Type B pancreatic cell (in vitro differentiated cells): ENCODE data around the gene PEAK1. TPM values are rescaled to one million over a fixed set of nuclear protein-coding genes. Genes with fewer than 3 reads are reported as not detected.
"Not testable (repeated sequence)": the region's sequence is repeated elsewhere in the genome, so short reads cannot be mapped to it uniquely, and the experiment has no call there.

ENCODE experiments used
- DNase-seq: peaks from one replicate; pipeline ENCODE4 v3.0.0; 2021; ENCODE audit warnings: mixed read lengths; ENCODE audit not compliant: unreplicated experiment; ENCODE audit errors: extremely low spot score
- H3K27ac Mint-ChIP-seq: 2 replicates; pipeline ENCODE4 v1.8.0; 2021; ENCODE audit warnings: mild to moderate bottlenecking, mixed read lengths
- H3K27me3 Mint-ChIP-seq: 2 replicates; pipeline ENCODE4 v1.8.0; 2021; ENCODE audit warnings: mixed read lengths
- H3K36me3 Mint-ChIP-seq: 2 replicates; pipeline ENCODE4 v1.8.0; 2021; ENCODE audit warnings: mixed read lengths
- H3K4me1 Mint-ChIP-seq: one replicate; pipeline ENCODE4 v1.8.0; 2021; ENCODE audit warnings: mixed read lengths; ENCODE audit not compliant: unreplicated experiment
- H3K4me3 Mint-ChIP-seq: 2 replicates; pipeline ENCODE4 v1.8.0; 2021; ENCODE audit warnings: mild to moderate bottlenecking, mixed read lengths
- H3K9me3 Mint-ChIP-seq: 2 replicates; pipeline ENCODE4 v1.8.0; 2021; ENCODE audit warnings: mixed read lengths
- CTCF ChIP-seq: fragments of 200-600 bp; sonication (generic); conservative IDR thresholded peaks from 2 replicates; pipeline ENCODE4 v1.5.0; 2021; ENCODE audit warnings: antibody characterized with exemption, mild to moderate bottlenecking
- total RNA-seq: library from RNA; stranded (reverse); gene quantifications from 2 replicates; pipeline ENCODE4 v1.2.1, GENCODE V29; 2021; ENCODE audit warnings: low replicate concordance

Gene PEAK1
- total RNA-seq, 1 donor from 2014 or later = 35.0 TPM

GRCh38 chr15:77406846-77407245 is 13.1 kb downstream of the PEAK1 start:
- H3K36me3 Mint-ChIP-seq = peaks cover 5% of the 10 kb centered on the region

GRCh38 chr15:77406173-77406759 is 13.6 kb downstream of the PEAK1 start:
- H3K36me3 Mint-ChIP-seq, H3K27me3 Mint-ChIP-seq, H3K27ac Mint-ChIP-seq, H3K4me3 Mint-ChIP-seq, H3K4me1 Mint-ChIP-seq, DNase-seq: not testable (repeated sequence)
- peaks cover 12% of the 10 kb centered on the region for H3K9me3 Mint-ChIP-seq

More at GRCh38 chr15:77406846-77407245, 13.1 kb downstream of the PEAK1 start:
- Mint-ChIP-seq H3K27ac (no peak overlapping the region), H3K4me1 (peaks cover 5% of the 10 kb centered on the region), H3K4me3 (no peak overlapping the region), H3K9me3 (peaks cover 12% of the 10 kb centered on the region), H3K27me3 (no peaks in the 10 kb centered on the region)
- no peak for TF ChIP-seq CTCF
- no peak for DNase-seq

GRCh38 chr15:77402740-77403379 is 17.0 kb downstream of the PEAK1 start:
- Mint-ChIP-seq H3K4me1 (no peaks in the 10 kb centered on the region), H3K27ac (no peak overlapping the region), H3K27me3 (no peaks in the 10 kb centered on the region), H3K9me3 (peaks cover 30% of the 10 kb centered on the region), H3K4me3 (no peak overlapping the region), H3K36me3 (peaks cover 14% of the 10 kb centered on the region)
- no peak for DNase-seq
- no peak for TF ChIP-seq CTCF

- Mint-ChIP-seq H3K27ac (no peak overlapping the region), H3K36me3 (peaks cover 9% of the 10 kb centered on the region), H3K4me3 (no peak overlapping the region), H3K4me1 (no peaks in the 10 kb centered on the region), H3K27me3 (no peaks in the 10 kb centered on the region), H3K9me3 (peaks cover 18% of the 10 kb centered on the region)
- no peak for TF ChIP-seq CTCF
- no peak for DNase-seq
Measured at GRCh38 chr15:77400258-77400657, 19.6 kb downstream of the PEAK1 start.

- H3K4me1 Mint-ChIP-seq = no peaks in the 10 kb centered on the region
- H3K4me3 Mint-ChIP-seq = no peak overlapping the region
- H3K9me3 Mint-ChIP-seq = peaks cover 18% of the 10 kb centered on the region
Measured at GRCh38 chr15:77398927-77399326, 21.0 kb downstream of the PEAK1 start.

More at GRCh38 chr15:77398927-77399326, 21.0 kb downstream of the PEAK1 start:
- no peak for DNase-seq
- Mint-ChIP-seq H3K27me3 (no peaks in the 10 kb centered on the region), H3K27ac (no peak overlapping the region), H3K36me3 (peaks cover 9% of the 10 kb centered on the region)
- TF ChIP-seq CTCF = no peak
